KBM-7 (cell line): Measurements from ENCODE around the gene ZBTB12.
"Not testable (repeated sequence)": the region's sequence is repeated elsewhere in the genome, so short reads cannot be mapped to it uniquely, and the experiment has no call there.

Experiments
- DNase-seq: peaks from one replicate; pipeline ENCODE4 v3.0.0-alpha.2; 2015
- in situ Hi-C: fragments of 300-500 bp; cut with MboI; formaldehyde crosslinking; loops from 2 replicates; pipeline ENCODE4 v1.14.3; 2020; ENCODE audit warnings: low sequenced_read_pairs, low pct_unique_long_range_greater_than_20kb, mixed read lengths

Gene ZBTB12

DNA sequence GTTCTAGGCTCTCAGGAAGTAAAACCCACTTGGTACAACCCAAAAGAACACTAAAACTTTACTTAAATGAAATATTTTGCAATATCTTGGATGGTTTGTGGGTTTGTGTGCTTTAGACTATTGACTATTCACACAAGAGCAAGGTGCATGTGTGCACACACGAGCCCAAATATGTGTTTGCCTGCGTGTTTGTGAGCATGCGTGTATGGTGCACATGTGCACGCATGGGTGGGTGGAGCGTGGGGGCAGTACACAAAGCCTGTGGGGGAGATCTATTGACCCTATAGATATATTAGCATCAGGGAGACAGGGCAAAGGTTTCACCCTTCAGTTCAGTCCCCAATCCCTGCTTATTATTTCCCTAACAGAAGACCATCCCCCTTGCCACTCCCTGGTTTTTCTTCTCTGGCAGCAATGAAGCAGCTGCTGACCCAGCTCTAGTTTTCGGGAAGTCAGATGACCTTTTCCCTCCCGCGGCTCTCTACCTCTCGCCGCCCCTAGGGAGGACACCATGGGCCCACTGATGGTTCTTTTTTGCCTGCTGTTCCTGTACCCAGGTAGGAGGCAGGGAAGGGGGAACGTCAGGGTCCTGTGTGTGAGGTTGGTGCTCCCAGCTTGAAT is 25.5 kb upstream of the ZBTB12 start, which contains the start of gene C2:
Gene C2 (plus strand): TSS at position 476 of the 621 bp plus-strand sequence. CDS start 36 bp downstream, at position 512.
- DNase-seq: no peak
- in situ Hi-C loops: no loop called here

DNA sequence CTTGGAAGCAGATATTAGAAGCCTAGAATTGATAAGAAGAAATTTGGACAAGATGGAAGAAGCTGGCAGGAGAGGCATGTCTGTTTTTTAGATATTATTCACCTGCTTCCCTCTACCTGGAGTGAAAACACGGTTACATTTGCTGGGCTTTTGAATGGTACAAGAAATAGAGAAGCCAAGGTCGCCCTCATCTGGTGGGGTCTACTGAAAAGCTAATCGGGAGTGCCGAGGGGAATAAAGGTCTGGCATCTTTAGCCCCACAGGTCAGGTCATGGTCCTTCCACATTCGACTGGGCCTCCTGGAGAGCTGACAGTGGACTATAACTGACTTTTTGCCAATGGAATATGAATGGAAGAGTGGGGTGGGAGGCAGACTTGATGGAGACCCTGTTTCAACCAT is 21.1 kb upstream of the ZBTB12 start:
- in situ Hi-C loops: no loop called here
- peak; percentile 39 for DNase-seq

DNA sequence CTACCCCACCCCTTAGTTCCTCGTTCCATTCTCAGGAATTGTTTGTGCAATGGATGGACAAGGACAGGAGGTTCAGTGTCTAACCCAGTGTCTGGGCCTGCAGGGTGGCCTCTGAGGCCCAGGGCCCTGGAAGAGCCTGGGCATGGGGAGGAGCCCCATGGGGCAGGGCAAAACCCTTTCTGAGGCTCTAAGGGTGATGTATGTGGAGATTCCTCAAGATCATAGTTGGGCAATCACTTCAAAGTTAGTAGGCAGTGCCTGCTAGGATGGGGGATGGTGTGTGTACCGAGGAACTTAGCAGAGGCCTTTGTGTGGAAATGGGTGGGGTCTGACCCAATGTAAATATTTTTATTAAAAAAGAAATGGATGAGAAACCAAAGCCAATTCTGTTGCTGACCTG is 18.9 kb upstream of the ZBTB12 start:
- in situ Hi-C loops: no loop called here
- no peak for DNase-seq

DNA sequence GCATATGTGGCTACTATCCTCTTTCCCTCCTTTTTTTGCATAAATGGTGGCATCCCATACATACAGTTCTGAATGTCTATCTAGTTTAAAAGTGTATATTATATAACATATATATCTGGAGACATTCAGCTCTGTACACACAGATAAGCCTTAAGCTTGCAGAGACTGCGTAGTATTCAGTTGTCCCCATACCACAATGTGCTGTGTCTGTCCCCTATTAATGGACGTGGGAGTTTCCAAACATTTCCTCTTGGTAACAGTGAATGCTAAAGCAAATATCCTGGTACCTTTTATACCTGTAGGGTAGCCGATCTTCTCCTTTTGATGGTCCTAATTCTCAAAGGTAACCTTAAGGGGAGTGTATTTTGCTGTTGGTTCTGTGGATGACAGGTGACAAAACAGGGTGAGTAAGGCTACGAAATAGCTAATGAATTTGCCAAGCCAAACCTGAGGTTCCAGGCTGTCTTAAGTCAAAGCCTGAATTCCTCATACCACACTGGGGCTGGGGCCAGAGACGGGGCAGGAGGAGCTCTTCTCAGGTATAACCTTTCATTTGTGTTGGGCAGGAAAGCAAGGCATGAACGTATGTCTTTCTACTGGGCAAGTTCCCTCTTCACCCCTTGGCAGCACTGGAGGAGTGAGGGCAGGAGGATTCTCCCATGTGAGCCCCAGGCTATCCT is 17.9 kb upstream of the ZBTB12 start:
- in situ Hi-C loops: no loop called here
- no peak for DNase-seq

DNA sequence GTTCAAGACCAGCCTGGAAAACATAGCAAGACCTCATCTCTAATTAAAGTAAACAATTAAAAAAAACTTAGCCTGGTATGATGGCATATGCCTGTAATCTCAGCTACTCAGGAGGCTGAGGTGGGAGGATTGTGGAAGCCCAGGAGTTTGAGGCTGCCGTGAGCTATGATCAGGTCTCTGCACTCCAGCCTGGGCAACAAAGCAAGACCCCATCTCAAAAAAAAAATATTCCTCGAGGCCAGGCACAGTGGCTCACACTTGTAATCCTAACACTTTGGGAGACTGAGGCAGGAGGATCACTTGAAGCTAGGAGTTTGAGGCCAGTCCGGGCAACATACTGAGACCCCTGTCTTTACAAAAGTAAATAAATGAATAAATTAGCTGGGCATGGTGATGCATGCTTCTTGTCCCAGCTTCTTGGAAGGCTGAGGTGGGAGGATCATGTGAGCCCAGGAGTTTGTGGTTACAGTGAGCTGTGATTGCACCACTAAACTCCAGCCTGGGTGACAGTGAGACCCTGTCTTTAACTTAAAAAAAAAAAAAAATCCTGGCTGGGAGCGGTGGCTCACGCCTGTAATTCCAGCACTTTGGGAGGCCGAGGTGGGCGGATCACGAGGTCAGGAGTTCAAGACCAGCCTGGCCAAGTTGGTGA is 16.3 kb upstream of the ZBTB12 start:
- no peak for DNase-seq
- in situ Hi-C loops: no loop called here

DNA sequence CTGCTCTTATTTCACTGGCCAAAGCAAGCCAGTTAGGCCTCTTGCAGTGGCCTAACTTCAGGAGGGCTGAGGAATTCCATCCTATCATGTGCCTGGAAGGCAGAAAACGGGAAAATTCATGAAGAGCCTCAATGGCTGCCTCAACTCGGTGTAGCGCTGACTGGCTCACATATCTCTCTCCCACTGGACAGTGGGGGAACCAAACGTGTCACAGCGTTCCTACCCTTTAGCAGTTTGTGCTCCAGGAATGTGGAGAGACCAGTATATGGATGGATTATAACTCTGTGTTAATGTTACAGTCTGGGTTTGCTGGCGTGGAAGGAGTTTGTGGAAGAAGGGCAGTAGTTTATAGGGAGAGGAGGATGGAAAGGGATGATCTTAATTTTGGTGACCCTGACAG is 13.9 kb upstream of the ZBTB12 start:
- in situ Hi-C loops: no loop called here

DNA sequence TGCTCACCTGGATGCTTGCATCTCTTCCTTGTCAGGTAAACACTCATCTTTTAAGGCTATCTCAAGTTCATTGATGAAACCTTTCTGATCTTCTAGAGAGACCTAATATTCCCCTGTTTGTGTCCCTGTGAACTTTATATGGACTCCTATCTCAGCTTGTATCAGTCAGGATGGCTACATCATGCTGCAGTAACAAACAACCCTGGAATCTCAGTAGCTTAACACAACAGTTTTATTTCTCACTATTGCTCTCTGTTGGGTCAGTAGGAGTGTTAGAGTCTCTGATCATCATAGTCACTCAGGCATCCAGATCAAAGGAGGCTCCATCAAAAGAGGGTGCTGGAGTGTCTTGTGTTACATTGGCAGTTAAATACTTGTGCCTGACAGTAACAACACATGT is 13.5 kb upstream of the ZBTB12 start:
- in situ Hi-C loops: no loop called here
- DNase-seq: no peak

More for the DNA sequence above, 13.9 kb upstream of the ZBTB12 start:
- DNase-seq: no peak

DNA sequence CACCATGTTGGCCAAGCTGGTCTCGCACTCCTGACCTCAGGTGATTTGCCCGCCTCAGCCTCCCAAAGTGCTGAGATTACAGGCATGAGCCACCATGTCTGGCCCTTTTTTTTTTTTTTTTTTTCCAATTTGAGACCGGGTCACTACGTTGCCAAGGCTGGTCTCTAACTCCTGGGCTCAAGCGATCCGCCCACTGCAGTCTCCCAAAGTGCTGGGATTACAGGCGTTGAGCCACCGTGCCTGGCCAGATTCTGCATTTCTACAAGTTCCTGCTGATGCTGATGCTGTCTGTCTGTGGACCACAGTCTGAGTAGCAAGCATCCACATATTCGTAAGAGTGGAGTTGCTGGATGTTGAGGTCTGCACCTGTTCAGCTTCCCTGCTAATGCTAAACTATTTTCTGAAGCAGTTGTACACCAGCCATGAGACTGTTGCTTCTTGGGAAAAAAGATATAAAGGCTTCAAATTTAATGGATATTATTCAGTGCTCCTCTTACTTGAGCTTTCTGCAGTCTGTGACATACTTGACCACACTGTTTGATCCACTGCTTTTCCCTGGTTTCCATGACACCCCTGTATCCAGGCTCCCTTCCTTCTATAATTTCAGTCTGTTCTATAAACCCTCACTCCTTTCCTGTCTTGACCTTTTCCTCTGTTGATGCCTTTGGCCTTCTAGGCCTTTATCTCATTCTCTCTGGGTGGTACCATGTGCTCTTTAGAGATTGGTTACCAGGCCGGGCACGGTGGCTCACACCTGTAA is 10.1 kb upstream of the ZBTB12 start:
- in situ Hi-C loops: no loop called here
- DNase-seq: no peak

DNA sequence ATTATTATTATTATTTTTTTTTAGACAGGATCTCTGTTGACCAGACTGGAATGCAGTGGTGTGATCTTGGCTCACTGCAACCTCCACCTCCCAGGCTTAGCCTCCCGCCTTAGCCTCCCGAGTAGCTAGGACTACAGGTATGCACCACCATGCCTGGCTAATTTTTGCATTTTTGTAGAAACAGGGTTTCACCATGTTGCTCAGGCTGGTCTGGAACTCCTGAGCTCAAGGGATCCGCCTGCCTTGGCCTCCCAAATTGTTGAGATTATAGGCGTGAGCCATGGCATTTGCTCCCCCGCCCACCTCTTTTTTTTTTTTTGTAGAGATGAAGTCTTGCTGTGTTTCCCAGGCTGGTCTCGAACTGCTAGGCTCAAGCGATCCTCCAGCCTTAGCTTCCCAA is 7.4 kb upstream of the ZBTB12 start:
- DNase-seq, in situ Hi-C loops: not testable (repeated sequence)

DNA sequence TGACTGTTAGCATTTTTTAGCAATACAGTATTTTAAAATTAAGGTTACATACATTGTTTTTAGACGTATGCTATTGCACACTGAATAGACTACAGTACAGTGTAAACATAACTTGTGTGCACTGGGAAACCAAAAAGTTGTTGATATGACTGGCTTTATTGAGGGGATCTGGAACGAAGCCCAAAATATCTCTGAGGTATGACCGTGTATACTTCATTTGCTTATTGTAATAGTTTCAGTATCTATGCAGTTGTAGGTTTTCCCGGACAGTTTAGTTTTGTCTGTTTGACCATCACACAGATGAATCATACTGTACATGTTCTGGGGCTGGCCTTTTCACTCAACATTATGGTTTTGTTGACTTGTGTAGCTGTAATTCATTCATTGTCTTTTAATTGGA is 6.9 kb upstream of the ZBTB12 start:
- in situ Hi-C loops: no loop called here
- no peak for DNase-seq

DNA sequence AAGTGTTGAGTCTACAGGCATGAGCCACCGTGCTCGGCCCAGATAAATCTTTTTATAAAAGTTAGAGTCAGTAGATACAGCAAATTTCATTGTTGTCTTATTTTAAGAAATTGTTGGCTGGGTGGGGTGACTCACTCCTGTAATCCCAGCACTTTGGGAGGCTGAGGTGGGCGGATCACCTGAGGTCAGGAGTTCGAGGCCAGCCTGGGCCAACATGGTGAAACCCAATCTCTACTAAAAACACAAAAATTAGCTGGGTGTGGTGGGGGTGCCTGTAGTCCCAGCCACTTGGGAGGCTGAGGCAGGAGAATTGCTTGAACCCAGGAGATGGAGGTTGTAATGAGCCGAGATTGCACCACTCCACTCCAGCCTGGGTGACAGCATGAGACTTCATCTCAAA is 6.4 kb upstream of the ZBTB12 start:
- DNase-seq, in situ Hi-C loops: not testable (repeated sequence)

DNA sequence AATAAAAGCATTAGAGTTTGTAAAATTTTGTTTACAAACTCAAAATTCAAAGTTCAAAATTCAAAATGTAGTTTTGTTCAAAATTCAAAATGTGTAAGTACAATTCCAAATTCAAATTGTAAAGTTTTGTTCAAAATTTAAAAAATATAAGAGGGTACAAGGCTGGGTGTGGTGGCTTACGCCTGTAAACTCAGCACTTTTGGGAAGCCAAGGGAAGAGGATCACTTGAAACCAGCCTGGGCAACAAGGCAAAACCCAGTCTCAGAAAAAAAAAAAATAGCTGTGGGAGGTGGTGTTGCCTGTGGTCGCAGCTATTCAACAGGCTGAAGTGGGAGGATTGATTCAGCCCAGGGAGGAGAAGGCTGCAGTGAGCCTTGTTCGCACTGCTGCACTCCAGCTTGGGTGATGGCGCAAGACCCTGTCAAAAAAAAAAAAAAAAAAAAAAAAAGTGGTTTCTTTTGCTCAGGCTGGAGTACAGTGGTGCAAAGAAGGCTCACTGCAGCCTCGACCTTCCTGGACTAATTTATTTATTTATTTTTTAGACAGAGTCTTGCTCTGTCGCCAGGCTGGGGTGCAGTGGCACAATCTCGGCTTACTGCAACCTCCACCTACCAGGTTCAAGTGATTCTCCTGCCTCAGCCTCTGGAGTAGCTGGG is 5.4 kb upstream of the ZBTB12 start:
- in situ Hi-C loops: no loop called here
- DNase-seq: peak; percentile 96

DNA sequence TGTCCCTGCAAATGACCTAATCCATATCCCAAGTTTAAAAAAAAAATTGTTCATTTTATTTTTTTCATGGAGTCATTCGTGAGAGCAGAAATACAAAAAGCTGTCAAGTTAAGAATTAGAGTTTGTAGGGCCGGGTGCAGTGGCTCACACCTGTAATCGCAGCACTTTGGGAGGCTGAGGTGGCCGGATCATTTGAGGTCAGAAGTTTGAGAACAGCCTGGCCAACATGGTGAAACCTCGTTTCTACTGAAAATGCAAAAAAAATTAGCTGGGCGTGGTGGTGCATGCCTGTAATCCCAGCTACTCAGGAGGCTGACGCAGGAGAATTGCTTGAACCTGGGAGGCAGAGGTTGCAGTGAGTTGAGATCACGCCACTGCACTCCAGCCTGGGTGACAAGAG is 4.8 kb upstream of the ZBTB12 start:
- in situ Hi-C loops, DNase-seq: not testable (repeated sequence)

DNA sequence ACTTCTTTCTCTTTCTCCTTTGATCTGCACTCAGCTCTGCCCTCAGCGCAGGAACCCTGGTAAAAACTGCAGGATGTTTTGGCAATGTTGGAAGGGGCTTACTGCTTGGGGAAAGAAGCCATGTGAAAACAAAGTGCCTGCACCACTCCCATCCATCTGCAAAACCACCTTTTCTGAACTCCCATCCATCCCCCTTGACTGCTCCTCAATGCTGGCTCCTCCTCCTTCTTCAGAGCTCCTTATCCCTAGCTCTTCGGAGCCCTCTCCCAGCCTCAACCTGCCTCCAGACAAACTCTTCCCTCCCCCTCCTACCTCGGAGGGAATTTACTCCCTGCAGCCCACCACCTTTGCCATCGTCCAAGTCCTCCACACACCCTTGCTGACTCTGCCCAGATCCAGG is 4.2 kb upstream of the ZBTB12 start:
- no peak for DNase-seq
- in situ Hi-C loops: no loop called here

DNA sequence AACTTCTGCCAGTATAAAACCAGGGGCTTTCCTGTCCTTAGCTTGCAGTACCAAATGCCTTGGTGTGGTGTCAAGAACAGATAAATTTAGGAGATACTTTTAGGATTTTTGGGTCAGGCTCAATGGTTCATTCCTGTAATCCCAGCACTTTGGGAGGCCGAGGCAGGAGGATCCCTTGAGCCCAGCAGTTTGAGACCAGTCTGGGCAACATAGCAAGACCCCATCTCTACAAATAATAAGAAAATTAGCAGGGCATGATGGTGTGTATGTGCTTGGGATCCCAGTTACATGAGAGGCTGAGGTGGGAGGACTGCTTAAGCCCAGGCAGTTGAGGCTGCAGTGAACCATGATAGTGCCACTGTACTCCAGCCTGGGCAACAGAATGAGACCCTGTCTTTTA is 3.2 kb upstream of the ZBTB12 start:
- in situ Hi-C loops: no loop called here
- no peak for DNase-seq

DNA sequence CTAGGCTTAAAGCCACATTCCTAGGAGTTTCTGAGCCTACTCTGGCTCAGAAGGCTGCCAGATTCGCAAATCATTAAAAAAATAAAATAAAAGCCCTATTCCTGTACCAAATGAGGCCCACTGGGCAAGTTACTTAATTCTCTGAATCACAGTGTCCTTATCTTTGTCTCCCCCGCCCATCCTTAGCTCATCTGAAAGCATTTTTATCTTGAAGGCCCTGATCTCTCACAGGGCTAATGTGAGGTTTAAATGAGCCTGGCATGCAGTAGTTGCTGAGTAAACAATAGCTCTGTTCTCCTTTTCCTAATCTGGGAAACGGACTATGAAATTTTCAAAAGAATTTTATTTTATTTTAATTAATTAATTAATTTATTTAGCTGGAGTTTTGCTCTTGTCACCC is 2.1 kb upstream of the ZBTB12 start:
- no peak for DNase-seq

DNA sequence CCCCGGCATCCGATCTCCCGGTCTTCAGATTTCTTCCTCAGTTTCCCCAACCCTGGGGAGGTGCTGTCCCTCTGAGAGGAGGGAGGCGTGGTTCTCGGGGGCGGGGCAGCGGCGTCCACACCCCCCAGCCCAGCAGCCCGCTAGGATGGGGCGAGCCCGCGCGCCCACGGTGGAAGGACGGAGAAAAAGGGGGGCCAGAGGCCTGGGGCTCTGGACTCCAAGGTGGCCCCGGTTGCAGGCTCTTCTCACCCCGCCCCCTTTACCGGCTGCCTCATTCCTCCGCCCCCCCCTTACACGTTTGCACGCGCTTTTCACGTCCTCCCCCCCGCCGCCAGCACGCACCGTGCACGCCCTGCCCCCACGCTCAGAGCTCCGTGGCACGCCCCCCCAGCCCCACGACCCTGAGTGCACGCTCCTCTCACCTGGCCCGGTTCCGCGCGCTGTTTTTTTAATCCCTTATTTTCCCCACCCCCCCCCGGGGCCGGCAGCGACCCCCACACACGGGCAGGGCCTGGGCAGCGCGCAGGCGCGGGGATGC is 402 bp downstream of the ZBTB12 start:
- no peak for DNase-seq
- in situ Hi-C loops: no loop called here

More for the DNA sequence above, 2.1 kb upstream of the ZBTB12 start:
- in situ Hi-C loops: no loop called here

DNA sequence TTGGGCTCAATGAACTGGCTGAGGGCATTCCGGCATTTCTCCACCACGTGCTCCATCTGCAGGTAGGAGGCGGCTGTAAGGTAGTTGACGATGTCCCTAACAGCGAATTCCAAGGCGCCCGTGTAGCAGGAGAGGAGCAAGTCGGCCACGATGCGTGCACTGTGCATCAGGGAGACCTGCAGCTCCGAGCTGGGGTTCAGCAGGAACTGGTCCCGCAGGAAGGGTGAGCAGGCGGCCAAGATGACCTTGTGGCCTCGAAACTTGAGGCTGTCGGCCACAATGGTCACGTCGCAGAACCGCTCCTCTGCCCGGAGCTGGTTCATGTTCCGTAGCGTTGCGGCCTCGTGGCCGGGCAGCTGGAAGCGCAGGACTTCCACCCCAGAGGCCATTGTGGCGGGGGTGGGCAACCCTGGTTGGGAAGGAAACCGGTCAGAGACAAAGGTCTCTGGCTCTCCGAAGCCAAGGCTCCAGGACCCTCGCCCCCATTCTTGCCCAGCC is 920 bp downstream of the ZBTB12 start:
- in situ Hi-C loops: no loop called here
- DNase-seq: no peak
